NCI-H1930 (cell line): ENCODE results near the gene EPS15.
"Not testable (repeated sequence)": the region's sequence is repeated elsewhere in the genome, so short reads cannot be mapped to it uniquely, and the experiment has no call there.

ENCODE experiments used
- DNase-seq, 2 experiments: peaks; one replicate each; lab custom pipeline; 2025; lab: John Stamatoyannopoulos, UW

Gene EPS15

DNA sequence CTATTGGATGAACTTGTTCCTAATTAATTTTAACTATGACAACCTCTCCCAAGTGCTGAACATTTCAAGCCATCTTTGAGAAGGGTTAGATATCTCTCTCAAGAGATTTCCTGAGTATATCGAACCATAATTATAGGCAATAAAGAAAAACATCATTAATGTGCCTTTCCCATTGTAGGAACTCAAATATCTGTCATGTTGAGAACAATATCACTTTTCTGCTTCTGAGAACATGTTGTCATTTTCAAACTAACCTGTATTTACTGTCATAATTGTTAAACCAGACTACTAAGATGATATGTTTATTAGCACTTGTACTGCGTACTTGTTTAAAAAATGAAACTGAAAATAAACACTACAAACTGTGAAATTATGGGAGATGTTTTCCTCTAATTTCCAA lies 4.3 kb downstream of the EPS15 start:
- DNase-seq = no peak

DNA sequence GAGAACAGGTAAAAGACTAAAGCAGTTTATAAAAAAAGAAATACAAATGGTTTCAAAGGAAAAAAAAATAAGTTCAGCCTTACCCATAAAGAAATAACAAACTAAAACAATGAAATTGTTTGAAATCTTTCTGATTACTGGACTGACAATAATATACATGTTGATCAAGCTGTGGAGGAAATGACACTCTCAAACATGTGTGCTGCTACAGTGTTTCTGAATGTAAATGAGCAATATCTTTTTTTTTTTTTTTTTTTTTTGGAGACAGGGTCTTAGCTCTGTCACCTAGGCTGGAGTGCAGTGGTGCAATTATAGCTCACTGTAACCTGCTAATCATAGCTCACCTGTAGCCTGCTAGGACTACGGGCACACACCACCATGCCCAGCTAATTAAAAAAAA lies 6.5 kb downstream of the EPS15 start:
- no peak for DNase-seq

DNA sequence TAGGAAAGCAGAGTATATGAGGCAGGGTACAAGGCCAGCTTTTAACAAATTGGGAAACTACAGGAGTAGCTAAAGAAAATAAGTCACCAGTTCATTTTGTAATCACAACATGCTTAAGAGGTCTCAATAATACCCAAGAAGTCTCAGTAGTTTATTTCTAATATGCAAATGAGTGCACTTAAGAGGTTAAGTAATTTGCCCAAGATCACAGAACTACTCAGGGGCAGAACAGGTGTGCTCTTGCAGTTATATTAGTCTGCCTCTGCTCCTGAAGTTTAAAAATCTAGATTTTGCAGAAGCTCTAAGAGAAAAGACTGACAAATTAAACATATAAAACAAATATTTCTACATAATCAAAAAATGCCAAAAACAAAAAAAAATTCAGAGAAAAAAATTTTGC lies 6.9 kb downstream of the EPS15 start:
- DNase-seq = no peak

DNA sequence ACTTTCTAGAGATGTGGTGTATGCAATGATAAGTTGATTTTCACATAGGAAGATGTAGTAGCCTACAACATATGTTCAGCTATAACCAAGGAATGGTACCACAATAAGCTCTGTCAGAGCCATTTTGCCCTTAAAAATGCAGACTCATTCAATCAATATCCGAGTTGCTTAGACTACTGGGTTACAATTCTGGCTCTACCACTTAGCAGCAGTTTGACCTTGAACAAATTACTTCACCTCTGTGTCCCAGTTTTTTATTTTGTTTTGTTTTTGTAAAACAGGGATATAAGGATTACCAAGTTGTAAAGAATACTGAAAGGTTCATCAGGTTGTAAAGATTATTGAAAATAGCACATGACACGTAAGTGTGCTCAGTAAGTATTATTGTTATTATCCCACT lies 9.3 kb downstream of the EPS15 start:
- DNase-seq = no peak

DNA sequence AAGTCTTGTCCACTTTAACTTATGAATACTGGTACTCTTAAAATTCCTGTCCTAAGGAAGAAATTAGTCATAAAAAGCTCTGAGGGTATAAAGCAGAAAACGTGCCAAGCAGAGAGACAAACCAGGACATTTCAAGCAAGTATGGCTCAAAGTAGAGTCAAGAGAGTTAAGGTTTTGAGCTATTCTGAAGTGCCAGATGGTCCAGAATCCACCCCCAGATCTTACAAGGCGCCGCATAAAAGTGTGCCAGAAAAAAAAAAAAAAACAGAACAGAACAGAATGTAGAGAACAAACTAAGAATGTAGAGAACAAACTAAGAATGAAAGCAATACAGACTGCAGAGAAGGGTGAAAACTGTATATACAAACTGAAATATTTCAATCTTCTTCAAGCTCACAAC lies 12.5 kb downstream of the EPS15 start:
- DNase-seq = no peak

DNA sequence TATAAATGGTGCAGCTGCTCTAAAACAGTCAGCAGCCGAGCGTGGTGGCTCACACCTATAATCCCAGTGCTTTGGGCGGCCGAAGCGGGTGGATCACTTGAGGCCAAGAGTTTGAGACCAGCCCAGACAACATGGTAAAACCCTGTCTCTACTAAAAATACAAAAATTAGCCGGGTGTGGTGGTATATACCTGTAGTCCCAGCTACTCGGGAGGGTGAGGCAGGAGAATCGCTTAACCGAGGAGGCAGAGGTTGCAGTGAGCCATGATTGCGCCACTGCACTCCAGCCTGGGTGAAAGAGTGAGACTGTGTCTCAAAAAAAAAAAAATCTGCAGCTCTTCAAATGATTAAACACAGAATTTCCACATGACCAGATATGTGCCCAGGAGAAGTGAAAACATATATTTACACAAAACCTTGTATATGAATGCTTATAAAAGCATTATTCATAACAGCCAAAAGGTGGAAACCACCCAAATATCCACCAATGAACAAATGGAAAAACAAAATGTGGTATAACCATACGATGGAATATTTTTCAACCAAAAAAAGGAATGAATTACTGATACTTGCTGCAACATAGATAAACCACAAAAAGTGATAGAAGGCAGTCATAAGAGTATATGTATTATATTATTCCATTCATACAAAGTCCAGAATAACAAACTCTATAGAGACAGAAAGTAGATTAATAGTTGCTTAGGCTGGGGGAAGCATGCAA lies 14.1 kb downstream of the EPS15 start:
- no peak for DNase-seq

DNA sequence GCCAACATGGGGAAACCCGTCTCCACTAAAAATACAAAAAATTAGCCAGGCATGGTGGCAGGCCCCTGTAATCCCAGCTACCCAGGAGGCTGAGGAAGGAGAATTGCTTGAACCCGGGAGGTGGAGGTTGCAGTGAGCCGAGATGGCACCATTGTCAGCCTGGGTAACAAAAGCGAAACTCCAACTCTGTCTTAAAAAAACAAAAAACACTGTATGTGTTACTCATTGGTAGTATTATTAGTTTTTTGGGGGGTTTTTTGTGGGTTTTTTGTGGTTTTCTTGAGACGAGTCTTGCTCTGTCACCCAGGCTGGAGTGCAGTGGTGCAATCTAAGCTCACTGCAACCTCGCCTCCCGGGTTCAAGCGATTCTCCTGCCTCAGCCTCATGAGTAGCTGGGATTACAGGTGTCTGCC lies 17.8 kb downstream of the EPS15 start:
- DNase-seq = not testable (repeated sequence)

DNA sequence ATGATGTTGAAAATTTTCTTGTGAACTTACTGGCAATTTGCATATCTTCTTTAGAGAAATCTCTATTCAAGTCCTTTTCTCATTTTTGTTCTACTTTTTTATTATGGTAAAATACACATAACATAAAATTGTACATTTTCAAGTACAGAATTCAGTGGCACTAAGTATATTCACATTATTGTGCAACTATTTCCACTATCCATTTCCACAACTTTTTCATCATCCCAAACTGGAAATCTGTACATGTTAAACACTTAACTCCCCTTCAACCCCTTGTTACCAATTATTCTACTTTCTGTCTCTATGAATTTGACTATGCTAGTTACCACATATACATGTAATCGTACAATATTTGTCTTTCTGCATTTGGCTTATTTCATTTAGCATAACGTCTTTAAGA lies 19.4 kb downstream of the EPS15 start:
- no peak for DNase-seq

DNA sequence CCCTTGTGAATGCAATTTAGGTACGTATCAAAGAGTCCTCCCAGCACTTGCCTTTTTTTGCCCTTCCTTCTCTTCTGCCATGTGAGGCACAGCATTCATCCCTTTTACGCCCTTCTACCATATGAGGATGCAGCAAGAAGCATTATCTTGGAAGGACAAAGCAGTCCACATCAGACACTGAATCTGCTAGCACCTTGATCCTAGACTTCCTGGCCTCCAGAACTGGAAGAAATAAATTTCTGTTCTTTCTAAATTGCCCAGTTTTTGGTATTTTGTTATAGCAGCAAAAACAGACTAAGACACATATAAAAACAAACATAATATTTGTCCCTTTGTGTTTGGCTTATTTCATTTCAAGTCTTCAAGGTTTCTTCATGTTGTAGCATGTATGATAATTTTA lies 20.1 kb downstream of the EPS15 start:
- no peak for DNase-seq

DNA sequence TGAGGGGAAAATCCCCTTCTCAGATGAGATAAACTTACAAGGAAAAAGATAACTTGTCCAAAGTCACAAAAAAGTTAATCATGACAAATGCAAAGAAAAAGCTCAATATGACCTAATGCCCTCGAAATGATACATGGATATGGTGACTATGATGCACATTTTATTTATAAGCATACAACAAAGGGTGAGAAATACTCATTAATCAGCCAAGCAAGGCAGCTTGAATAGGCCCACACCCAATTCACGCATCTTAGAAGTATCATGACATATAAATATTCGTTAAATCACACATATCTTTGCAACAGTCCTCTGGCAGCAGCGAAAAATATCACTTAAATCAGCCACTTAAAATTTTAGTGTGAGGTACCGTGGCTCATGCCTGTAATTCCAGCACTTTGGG lies 21.7 kb downstream of the EPS15 start:
- no peak for DNase-seq

DNA sequence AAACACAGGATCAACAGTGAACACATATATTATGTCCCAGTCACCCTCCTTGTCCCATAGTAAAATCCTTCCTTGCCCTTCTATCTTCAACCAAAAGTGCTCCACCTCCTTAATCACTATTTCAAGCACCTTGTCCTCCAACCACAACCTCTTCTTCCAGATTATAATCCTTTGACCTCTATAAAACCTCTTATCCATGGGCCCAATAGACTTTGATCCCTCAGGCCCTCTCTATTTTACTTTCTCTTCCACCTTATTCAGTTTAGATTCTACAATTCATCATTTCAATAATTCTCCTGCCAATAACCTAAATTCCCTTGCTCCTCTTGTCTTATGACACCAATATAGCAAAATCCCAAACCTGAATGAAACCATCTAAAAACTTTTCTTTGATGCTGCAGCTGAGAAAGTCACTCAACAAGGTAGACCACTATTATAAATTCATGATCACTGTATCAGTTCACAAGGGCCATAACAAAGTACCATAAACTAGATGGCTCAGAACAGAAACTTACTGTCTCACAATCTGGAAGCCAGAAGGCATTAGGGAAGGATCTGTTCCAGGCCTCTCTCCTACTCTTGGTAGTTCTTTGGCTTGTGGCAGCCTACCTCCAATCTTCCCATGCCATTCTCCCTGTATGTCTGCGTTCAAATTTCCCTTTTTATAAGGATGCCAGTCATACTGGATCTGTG lies 24.8 kb downstream of the EPS15 start:
- DNase-seq = no peak

DNA sequence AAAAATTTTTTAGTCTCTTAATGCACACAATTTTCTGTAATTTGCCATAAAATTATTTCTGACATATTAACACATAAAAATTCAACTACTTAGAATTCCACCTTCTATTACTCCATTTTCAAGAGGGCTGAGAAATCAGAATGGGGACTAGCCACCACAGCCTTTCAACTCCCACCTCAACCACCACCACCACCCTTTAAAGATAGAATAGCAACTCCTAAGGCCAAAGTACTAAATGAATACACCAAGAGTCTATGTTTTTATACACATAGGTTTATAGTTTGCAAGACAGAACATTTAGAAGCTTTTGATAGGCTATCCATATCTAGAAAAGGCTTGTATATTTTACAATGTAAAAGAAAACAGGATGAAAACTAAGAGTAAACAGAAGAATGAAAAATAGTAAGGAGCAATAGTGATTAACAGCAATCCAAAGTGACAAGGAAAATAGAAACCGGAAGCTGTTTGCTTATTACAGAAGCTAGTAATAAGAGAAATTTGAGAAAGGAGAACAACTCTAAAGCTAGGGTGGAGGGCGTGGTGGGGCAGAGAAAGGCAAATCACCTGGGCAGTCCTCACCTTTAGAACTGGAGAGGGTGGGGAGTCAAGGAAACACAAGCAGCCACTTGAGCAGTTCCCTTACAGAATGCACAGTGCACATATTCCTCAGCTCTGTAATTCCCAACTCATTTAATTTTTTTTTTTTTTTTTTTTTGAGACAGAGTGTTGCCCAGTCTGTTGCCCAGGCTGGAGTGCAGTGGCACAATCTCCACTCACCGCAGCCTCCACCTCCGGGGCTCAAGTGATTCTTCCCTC lies 27.7 kb downstream of the EPS15 start:
- no peak for DNase-seq

DNA sequence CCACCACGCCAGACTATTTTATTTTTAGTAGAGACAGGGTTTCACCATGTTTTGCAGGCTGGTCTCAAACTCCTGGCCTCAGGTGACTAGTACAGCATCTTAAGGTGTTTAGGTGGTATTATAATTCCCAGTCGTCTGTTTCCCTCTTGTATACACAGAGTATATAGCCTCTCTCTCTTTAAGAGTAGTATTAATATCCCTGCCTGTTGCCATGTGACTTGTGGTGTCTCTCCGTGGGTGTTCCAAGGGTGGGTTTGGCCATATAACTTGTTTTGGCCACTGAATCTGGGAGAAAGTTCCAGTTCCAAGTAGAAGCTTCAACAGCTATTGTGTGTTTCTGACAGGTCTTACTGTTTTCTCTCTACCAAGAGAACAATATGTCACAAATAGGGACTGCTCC lies 29.6 kb downstream of the EPS15 start:
- DNase-seq = no peak

DNA sequence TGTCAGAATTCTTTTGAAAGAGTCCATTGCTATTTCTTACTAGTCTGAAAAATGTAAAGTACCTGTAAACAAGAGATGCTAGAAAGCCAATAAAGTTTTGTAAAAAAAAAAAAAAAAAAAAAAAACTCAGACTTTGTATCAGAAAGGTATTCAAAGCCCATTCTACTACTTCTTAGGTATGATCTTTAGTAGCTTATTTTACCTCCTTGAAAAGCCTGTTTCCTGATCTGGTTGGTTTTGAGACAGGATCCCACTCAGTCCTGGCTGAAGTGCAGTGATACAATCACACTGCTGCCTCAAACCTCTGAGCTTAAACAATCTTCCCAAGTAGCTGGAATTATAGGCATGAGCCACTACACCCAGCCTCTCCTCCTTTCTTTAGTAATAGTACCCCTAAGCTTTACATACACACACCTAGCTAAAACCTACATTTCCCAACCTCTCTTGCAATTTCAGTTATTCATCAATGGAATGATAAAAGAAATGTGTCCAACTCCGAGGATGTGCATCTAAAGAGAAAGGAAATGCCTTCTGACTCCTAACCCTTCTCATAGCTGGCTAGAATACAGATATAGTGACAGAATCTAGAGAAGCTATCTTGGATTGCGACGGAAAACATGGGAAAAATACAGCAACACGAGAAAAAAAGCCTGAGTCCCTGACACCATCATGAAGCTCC lies 30.6 kb downstream of the EPS15 start:
- no peak for DNase-seq

DNA sequence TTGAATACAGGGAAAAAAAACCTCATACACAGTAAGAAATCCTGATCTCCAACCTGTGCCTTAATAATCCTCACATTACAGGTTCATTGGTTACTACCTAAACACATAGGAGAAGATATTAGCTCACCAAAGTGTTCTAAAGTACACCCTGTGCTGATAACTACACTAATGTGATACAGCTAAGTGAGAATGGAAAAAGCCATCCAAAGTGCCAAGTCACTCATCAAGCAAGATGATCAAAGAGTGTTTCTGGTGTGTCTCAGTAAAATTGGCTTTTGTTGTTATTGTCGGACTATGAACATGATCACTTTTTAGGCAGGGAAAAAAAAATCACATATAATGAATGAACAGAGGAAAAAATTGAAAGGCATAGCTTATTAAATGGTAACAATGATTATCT lies 31.4 kb downstream of the EPS15 start:
- DNase-seq = no peak

DNA sequence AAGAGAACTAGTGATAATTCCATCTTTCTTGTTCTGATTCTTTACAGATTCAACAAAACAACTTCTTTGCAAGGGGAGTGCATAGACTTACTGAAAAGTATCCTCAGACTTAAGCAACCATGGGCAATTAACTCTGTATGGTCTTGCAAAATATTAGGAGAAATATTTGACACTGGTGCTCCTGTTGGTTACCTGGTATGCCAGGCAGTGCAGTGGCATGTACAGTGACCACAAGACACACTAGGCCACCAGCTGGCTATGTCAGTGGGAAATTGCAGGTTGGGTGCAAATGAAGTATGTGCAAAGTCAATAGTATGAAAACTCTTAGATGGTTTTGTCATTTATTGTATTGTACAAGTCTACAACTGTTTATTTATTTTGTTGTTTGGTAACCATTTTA lies 34.5 kb downstream of the EPS15 start:
- no peak for DNase-seq

DNA sequence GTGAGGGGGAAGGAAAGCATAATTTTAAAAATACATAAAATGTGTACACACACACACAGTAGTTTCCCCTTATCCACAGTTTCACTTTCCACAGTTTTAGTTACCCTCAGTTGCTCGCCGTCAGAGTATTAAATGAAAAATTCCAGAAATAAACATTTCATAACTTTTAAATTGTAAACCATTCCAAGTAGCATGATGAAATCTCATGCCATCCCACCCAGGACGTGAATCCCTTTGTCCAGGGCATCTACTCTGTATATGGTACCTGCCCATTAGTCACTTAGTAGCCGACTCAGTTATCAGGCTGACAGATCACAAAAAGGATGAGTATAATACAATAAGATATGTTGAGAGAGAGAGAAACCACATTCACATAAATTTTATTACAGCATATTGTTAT lies 36.2 kb downstream of the EPS15 start:
- DNase-seq = no peak

DNA sequence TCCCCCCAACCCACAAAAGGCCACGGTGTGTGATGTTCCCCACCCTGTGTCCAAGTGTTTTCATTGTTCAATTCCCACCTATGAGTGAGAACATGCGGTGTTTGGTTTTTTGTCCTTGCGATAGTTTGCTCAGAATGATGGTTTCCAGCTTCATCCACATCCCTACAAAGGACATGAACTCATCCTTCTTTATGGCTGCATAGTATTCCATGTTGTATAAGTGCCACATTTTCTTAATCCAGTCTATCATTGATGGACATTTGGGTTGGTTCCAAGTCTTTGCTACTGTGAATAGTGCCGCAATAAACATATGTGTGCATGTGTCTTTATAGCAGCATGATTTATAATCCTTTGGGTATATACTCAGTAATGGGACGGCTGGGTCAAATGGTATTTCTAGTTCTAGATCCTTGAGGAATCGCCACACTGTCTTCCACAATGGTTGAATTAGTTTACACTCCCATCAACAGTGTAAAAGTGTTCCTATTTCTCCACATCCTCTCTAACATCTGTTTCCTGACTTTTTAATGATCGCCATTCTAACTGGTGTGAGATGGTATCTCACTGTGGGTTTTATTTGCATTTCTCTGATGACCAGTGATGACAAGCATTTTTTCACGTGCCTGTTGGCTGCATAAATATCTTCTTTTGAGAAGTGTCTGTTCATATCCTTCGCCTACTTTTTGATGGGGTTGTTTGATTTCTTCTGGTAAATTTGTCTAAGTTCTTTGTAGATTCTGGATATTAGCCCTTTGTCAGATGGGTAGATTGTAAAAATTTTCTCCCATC lies 44.0 kb downstream of the EPS15 start:
- not testable (repeated sequence) for DNase-seq

DNA sequence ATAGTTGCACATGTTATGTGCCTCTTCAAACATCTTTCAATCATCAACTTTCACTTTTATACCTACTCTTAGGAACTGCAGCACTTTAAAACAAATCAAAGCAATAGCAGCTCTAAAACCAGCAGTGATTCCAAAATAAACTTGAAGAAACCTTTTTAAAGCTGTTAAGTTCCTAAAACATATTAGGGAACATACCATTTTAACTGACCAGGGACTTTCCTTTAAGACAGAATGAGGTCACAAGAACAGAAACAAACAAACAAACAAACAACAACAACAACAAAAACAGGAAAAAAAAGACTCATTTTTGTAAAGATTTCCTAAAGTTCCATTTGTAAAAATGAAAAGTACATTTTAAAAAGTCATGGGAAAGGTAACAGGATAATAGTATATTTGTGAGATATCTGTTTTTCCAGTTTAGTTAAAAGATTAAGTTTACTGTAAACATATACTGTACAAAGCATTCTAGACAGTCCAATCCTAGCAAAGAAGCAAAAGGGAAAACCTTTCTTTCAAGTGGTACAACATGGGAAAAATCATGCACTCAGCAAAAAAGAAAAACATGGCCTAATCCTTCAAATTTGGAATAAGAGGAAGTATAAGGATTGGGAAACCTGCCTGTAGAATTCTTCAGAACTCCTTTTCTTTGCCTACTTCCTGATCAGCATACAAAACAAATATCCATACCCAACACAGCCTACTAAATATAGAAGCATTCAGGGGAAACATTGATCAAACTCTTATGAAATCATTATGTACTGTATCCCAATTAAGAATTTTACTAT lies 45.5 kb downstream of the EPS15 start:
- no peak for DNase-seq

DNA sequence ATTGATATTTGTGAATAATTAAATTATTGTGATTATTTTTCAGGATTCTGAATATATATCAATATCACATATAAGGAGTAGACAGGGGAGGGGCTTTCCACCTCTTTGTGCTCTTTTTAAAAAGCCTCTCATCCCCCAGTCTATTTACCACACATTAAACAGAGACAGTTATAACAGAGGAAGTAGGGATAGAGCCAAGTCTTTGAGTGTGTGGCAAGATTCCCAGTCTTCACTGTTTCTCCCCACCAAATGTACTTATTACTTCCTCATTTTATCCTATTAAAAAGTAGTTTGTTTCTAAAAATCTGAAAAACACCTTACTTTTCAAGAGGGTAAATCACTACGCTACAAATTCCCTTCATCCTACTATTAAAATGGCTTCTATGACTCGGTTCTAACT lies 46.7 kb downstream of the EPS15 start:
- no peak for DNase-seq

DNA sequence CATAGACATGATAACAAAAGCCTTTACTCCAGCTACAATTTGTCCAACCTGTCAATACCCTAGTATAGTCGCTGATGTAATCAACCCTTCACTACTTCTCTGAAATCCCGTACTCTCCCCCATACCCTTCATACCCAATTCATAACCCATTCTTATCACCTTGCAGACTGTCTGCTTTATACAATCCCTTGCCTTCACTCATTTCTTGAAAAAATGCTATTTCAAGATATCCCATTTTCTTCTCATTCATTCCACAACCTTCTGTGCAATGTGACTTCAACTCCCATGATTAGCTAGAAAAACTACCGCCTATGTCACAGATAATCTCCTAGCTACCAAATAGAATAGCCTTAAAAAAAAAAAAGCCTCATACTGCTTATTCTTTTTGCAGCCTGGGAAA lies 49.5 kb downstream of the EPS15 start:
- no peak for DNase-seq
